GM18502 (cell line): Measurements from ENCODE around the gene LUC7L2.
"Not testable (repeated sequence)": the region's sequence is repeated elsewhere in the genome, so short reads cannot be mapped to it uniquely, and the experiment has no call there.

ENCODE experiments used
- ATAC-seq: cut with Tn5 transposase; IDR thresholded peaks from one replicate; pipeline ENCODE4 v1.9.1; 2021; ENCODE audit warnings: mild to moderate bottlenecking; ENCODE audit not compliant: unreplicated experiment, poor library complexity

LUC7L2 gene, protein sequence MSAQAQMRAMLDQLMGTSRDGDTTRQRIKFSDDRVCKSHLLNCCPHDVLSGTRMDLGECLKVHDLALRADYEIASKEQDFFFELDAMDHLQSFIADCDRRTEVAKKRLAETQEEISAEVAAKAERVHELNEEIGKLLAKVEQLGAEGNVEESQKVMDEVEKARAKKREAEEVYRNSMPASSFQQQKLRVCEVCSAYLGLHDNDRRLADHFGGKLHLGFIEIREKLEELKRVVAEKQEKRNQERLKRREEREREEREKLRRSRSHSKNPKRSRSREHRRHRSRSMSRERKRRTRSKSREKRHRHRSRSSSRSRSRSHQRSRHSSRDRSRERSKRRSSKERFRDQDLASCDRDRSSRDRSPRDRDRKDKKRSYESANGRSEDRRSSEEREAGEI

DNA sequence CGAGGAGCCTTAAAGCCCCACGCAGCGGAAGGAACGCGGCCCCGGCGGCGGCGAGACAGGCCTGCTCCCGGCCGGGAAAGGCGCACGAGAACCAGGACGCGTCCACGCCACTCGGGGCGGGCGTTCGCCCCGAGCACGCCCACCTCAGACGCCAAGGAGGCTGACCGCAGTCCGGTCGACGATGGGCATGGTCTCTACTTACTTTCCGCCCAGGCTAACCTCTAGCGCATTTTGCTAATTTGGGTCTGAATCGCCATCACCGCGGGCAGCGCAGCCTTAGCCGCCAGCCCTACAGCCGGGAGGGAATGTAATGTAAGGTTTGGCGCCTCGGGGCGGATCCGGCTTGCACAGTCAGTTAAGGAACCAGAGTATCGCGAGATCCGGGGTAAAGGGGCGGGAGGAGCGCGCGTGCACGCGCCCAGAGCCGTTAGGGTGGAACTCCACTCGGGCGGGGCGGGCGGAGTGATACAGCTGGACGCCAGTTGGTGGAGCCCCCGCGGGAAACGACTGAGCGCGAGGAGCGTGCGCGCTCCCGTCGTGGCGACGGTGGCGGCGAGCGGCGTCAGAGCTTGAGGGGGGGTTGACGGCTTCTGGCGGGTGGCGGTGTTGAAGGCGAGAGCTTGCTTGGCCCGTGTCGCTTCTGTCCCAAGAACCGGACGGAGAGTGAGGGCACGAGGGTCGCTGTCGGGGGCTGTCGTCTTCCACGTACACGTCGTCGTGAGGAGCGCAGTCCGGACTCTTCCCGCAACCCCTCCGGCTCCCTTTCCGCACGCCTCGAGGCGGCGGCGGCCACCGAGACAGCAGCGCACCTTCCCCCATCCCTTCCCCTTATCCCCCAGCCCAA is at the start of gene LUC7L2:
Gene LUC7L2, plus strand, starts transcription at position 529 of the 844 bp plus-strand sequence. CDS start 368 bp downstream, outside the sequence.
- peak; percentile 79 for ATAC-seq

DNA sequence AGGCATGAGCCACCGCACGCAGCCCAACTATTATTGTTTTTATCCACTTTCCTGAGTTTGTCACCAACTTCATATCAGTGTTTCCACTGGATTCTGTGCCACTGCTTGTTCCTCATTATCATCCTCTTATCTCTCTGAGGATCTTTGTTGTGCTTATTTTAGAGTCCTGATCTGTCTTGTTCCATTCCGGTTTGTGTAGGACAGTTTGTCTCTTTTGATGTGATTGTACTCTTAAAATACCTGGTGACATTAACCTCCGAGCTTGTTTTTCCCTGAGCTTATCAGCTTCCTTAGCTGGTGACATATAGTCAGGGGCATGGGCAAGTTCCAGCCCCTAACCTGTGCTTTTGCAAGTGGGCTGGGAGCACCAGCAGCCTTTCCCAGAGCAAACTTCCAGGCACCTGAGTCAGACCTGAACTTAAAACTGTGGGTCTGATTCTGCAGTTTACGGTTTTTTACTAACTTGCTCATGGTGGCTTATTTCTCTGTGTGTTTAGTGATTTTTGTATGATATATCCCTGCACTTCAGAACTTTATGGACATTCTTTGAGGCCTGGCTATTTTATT is 41.7 kb upstream of the LUC7L2 start:
- ATAC-seq, result no peak

DNA sequence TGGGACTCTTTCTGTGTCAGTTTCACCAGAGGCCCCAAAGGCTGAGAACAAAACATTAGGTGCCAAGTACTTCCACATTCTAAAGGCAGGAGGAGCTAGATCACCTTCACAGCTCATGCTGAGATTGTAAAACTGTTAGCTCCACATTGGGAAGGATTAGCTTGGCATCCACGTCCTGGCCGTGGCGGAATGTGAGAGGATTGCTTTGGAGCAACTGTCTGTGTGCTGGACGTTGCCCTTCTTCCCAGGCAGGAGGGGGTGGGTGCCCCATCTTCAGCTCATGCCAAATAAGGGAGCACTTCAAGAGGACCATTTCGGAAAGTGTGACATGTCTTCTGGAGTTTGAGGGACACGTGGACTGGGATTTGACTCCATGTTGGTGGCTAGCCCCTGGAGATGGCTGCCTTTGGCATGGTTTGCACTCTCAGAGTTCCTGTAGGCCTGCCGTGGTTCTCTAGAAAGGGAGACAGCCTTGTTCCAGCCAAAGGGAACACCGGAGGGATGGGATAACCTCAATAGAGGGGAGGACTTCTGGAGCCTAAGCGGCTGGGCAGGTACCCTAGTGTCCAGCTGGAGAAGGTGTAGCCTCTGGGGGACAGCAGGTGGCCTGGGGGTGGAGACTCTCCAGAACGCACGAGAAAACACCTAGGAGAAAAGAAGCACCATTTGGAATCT is 38.5 kb upstream of the LUC7L2 start:
- ATAC-seq, result no peak

DNA sequence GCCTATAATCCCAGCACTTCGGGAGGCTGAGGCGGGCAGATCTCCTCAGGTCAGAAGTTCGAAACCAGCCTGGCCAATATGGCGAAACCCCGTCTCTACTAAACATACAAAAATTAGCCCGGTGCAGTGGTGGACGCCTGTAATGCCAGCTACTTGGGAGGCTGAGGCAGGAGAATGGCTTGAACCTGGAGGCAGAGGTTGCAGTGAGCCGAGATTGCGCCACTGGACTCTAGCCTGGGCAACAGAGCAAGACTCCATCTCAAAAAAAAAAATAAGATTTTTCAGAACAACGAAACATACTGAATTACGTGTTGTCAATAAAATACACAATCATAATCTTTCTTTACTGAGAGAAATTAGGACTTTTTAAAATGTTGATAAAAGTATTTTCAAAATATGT is 35.0 kb upstream of the LUC7L2 start:
- ATAC-seq, result not testable (repeated sequence)

DNA sequence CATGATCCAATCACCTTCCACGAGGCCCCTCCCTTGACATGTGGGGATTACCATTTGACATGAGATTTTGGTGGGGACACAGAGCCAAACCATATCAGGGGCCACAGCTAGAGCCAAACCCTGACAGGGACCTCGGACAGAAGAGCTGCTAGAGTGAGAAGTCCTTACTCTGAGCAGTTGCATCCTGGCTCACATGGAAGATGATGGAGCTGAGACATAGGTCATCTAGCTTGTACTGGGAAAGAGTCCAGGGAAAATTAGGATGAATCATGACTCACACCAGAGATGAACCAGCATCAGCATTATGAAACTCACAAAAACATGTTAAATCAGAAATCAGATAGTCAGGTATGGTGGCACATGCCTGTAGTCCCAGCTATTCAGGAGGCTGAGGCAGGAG is 31.3 kb upstream of the LUC7L2 start:
- ATAC-seq, result no peak

DNA sequence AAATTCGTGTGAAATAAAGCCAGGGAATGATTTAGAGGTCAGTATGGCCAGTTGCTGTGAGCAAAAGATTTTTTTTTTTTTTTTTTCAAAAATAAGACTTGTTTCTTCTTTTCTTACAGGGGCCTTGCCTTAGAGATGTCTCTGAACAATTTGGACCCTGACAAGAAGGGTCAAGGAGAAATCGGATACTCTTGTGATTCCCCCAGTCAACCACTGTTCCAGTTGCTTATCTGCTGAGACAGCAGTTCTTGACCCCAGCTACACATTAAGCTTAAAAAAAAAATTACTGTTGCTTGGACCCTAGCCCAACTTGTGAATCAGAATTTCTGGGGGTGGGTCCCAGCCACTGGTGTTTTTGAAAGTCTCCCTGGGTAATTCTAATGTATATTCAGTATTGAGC is 30.6 kb upstream of the LUC7L2 start:
- ATAC-seq, result no peak

DNA sequence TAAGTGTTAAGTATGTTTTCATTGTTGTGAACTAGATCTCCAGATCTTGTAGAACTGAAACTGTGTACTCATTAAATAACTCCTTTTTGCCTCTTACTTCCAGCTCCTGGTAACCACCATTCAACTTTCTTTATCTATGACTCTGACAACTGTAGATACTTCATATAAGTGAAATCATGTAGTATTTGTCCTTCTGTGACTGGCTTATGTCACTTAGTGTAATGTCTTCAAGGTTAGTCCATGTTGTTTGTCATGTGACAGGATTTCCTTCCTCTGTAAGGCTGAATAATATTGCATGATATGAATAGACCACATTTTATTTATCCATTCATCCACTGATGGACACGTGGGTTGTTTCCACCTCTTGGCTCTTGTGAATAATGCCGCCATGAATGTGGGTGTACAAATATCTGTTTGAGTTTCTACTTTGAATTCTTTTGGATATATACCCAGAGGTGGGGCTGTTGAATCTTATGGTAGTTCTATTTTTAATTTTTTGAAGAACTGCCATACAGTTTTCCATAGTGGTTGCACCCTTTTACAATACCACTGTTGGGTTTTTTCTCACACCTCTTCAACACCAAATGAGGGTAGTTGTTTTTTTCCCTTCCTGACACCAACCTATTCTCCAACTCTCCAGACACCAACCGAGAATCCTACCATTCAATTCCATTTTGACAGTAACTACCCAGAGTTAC is 29.2 kb upstream of the LUC7L2 start:
- no peak for ATAC-seq

DNA sequence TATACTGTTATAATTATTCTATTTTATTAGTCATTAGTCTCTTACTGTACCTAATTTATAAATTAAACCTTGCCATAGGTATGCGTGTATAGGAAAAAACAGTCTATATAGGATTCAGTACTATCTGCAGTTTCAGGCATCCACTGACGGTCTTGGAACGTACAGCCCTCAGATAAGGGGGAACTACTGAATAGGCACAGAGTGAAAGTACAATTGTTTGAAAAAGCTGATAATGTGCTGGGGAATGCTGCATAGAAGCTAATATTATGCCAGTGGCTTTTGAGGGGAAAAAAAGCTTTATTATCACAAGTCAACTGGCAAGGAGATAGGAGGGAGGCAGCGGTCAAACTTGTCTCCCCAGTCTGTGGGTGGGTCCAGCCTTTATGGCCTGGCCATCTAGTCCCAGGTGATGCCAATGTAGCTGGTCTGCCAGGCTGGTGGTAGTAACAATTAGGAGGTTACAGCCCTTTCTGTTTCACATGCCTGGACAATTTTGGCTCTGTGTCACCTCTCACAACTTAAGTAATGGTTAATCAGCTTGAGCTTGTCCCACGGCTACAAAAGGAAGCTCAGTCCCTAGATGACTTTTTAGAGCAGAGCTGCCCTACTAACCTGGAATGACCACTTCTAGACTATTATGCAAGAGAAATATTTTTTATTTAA is 26.9 kb upstream of the LUC7L2 start:
- no peak for ATAC-seq

DNA sequence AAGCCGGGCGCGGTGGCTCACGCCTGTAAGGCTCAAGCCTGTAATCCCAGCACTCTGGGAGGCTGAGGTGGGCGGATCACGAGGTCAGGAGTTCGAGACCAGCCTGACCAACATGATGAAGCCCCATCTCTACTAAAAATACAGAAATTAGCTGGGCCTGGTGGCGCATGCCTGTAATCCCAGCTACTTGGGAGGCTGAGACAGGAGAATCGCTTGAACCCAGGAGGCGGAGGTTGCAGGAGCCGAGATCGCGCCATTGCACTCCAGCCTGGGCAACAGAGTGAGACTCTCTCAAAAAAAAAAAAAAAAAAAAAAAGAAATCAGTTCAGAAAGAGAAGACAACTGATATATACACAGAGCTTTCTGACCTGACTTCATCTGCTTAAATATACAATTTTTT is 26.3 kb upstream of the LUC7L2 start:
- not testable (repeated sequence) for ATAC-seq

DNA sequence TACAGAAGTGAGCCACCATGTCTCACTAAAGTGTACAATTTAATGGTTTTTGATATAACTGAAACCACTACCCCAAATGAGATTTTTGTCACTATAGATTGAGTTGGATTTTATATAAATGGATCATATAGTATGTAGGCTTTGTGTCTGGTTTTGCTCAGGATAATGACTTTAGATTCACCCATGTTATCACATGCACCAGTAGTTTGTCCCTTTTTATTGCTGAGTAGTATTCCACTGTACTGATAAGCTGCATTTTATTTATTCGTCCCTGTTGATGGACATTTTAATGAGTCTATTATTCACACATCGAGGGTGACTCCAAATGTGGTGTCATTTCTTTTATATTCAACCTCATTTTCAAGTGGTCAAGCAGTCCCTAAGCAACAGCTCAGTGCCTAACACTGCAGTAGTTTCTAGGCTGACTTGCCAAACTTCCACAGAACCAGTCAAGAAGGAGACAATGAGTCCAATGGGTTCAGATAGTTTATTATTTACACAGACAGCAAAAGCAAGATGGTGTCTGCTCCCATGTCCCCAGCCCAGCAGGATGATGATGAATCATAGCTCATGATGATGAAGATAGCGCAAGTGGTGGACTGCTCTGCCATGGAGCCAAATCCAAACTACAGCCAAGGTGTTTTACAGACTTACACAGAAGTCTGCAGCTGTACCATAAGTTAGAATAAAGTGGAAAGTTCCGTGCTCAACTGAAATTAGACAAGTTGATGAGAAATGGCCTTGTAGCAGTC is 25.1 kb upstream of the LUC7L2 start:
- no peak for ATAC-seq

DNA sequence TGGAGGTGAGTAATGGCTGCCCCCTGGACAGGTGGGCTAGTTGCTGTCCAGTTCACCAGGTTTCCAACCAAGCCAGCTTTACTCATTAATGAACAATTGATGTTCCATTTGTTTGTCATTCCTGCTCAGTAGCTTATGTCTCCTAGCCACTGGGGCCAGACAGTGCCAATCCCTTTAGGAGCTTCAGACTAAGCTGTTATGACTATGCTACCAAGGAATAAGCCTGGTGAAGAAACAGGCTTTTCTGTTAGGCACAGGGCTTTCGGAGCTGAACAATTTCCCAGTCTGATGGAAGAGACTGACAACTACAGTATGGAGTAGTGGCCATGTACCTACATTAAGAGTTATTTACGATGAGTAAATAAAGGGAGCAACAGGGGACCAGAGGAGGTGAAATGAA is 20.7 kb upstream of the LUC7L2 start:
- no peak for ATAC-seq

DNA sequence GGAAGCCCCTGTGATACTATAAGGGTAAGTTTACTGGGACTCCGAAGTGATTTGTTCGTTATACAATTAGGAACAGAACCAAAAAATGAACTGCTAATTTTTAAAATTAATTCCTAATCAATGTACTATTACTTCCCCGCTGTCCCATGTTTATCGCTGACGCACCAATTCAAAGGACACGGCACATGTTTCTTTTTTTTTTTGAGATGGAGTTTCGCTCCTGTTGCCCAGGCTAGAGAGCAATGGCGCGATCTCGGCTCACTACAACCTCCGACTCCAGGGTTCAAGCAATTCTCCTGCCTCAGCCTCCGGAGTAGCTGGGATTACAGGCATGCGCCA is 20.0 kb upstream of the LUC7L2 start:
- ATAC-seq, result no peak

DNA sequence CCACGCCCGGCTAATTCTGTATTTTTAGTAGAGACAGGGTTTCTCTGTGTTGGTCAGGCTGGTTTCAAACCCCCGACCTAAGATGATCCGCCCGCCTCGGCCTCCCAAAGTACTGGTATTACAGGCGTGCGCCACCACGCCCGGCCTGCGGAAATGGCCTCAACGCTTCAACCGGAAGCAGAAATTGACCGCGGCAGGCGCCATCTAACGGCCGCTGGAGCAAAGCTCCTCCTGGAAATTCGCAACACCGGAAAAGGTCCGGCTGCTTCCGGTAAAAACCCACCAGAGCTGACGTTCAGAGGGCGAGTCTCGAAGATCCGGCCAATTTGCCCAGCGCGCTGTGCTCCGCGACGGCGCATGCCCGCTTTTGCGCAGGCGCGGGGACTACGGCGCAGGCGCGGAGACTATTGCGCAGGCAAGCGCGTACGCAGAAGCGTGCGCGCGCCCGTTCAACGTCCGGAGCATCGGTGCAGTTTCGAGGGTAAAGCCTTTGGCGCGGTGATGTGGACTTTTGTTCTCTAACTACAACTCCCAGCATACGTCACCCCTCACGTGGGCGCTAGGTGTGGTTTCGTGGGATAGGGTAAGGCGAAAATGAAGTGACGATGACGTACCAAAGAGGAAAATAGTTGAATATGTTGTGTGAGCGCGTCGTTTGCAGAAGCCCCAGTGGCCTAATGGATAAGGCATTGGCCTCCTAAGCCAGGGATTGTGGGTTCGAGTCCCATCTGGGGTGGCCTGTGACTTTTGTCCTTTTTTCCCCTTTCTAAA is 19.5 kb upstream of the LUC7L2 start:
- peak; percentile 84 for ATAC-seq

DNA sequence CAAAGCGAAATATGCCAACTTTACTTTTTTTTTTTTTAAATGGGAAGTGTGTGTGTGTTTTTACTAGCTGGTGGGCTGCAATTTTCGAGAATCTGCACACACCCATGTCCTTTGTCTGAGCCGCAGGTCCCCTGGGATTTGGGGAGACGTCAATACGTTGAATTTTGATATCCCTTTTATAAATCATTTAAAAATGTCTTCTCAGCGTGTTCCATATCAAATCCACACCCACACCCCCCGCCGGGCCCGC is 19.0 kb upstream of the LUC7L2 start:
- peak; percentile 11 for ATAC-seq

DNA sequence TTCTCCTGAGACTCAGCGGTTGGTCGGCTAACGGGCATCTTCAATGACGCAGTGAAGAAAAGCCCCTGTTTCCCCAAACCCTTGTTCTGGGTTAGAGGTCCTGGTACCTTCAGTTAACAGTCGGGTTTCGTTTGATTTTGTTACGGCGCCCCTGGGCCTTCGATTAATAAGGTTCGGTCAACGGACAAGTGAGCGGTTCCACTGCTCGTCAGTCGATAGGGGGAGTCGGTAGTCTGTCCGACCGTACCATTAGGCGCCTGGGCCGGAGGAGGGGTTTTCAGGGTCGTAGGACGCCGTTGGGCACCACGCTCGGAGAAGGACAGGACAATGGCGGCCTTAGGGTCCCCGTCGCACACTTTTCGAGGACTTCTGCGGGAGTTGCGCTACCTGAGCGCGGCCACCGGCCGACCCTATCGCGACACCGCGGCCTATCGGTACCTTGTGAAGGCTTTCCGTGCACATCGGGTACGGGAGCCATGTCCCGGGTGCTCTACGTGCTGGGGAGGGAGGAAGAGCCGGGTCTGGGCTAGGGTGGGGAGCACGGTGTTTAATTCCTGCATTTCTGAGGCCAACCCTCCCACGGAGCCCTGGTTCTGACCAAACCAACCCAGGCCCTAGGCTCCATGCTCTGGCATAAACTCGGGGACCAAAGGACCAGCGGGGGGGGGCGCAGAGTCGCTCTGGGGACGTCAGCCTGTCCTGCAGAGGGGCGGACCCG is 18.5 kb upstream of the LUC7L2 start, which contains the start of gene FMC1:
Gene FMC1, plus strand, starts transcription at position 280 of the 718 bp plus-strand sequence. Its CDS starts 48 bp downstream, at position 328.
- peak; percentile 60 for ATAC-seq

DNA sequence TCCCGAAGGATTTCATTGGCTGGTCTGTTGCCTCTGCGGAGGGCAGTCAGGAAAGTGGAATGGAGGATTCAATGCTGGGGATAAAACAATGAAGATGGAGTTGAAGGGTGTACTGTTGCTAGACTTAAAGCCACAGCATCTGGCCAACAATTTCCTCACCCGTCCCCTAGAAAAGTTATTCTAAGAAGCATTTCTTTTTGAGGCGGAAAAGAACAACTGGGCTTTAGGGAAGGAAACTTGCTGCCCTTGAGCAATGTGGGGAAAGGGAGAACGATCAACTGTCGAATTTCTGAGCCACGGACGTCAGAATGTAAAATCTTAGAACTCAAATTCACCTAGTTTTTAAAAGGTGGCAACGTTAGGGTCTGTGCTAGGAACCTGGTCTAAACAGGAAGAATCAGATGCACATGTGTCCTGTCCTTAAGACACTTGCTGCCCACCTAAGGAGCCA is 17.9 kb upstream of the LUC7L2 start:
- ATAC-seq, result no peak

DNA sequence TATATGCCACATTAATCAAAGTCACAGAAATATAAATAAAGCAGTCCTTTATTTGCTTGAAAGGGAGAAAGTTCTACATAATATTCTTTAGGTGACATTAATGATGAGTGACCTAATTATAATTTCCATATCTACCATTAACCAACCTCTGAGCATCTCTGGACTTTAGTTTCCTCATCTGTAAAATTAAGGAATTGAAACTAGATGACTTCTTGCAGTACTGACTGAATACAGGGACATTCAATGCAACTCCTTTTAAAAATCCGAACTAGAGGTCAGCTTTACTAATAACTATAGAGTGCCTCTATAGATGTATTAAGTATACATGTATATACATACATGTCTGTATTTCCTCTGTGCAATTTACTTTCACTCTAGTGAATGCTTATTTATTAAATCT is 14.7 kb upstream of the LUC7L2 start:
- ATAC-seq, result no peak

DNA sequence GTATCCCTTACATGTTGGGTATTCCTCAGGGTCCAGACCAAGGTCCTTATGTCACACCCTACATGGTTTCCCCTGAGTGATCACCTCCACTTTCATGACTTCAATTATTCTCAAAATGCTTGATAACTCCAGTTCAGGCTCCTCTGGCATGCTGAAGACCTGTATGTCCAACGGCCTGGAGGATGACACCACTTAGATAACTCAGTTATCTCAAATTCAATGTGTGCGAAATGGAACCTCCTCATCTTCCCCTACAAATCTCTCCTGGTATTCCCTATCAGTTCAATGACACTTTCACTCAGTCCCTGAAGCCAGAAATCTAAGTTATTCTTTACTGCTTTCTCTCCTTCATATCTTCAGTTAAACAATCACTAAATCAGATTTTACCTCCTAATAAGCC is 8.7 kb upstream of the LUC7L2 start:
- ATAC-seq, result no peak
